Measurements from ENCODE around the gene ALPK3.

The ALPK3 gene

GRCh38 chr15:84816694-84817465, at the start of gene ALPK3:
ALPK3 (plus strand) TSS chr15:84817356; CDS start chr15:84817453, 97 bp downstream.
- no peak for DNase-seq (ENCODE audit: low read depth in 3 of 3)

DNA sequence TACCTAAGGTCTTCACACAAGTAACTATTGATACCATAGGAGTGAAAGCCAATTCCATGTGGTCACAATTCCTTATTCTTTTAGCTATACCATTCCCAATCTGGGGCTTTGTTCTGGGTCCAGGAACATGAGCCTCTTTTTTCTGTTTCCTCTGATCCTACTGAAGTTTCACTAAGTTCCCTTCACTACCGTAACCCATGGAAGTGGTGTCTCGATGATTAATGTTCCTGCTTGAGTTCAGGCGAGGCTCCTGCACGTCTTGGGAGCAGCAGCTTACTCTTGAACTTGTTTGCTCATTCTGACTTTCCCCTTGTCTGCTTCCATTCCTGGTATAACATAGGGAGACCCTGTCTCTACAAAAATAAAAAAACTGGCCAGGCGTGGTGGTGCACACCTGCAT, 45.1 kb upstream of the ALPK3 start:
- no peak for DNase-seq (ENCODE audit: low read depth in 3 of 3)

DNA sequence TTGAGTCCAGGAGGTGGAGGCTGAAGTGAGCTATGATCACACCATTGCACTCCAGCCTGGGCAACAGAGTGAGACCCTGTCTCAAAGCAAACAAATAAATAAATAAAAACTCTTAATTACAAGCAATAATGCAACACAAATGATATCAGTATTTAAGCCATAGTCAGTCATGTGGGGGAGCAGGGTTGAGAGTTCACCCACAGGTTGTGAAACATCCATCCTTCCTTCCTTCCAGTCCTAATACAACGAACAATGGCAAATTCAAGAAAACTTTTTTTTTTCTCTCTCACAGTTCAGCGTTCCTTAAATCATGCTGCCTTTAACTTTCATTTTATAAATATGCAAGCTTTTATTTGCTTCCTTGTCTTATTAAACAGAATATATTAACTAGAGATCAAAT, 44.7 kb upstream of the ALPK3 start:
- no peak for DNase-seq (ENCODE audit: low read depth in 3 of 3)

- no peak for DNase-seq (ENCODE audit: low read depth in 3 of 3)
Observed at GRCh38 chr15:84773716-84774115, 43.4 kb upstream of the ALPK3 start.

- DNase-seq (ENCODE audit: low read depth in 3 of 3): no peak
Observed at GRCh38 chr15:84775867-84776449, 41.2 kb upstream of the ALPK3 start.

GRCh38 chr15:84778194-84778593, 39.0 kb upstream of the ALPK3 start:
- no peak for DNase-seq (ENCODE audit: low read depth in 3 of 3)

DNA sequence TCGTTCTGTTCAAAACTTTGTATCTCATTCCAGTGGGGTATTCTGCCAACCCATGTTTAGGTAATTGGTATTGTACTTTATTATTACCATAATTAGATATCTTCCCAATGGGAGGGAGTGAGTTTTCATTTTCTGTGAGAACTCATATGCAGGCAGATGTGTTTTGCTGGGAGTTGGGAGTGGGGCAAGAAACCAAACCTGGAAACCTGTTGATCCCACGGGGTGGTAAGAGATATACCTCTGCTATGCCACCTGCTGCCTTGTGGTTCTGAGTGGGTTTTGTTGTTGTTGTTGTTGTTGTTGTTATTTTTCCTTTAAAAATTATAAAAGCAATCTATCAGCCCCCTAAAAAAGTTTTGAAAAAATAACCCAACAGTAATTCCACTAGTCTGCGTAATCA, 36.7 kb upstream of the ALPK3 start:
- DNase-seq (ENCODE audit: low read depth in 3 of 3): no peak

DNA sequence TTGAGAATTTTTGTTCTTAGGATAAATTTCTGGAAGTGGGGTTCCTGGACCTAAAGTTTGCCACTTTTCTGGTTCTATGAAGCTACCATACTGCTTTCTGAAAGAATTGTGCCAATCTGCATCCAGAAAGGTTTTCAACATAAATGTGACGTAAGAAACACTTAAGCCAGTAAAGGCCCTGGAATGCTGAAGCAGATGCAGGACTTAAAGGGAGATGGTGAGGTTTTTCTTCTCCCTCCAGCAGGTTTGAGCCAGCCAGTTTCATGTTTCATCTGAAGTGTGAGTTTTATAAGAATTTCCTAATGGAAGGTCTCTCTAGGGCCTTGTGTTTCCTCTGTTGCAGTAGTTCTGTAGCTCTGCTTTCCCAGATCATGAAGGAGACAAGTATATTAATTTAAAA, 35.7 kb upstream of the ALPK3 start:
- DNase-seq (ENCODE audit: low read depth in 3 of 3): no peak

DNA sequence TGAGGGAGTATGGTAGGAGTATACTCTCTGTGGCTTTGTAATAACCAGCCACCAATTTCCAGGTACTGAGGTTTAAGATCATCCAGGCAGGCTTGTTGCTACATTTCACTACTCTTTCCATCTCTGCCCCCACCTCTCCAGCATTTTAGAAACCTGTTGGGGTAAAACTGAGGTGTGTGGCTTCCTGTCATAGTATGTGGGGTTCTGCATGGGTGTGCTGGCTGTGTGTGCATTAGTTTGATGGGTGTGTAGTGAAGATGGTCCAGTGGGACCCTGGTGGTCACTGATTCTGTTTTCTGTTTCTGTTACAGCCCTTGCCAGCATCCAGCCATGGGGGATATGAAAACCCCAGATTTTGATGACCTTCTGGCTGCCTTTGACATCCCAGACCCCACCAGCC, 34.8 kb upstream of the ALPK3 start:
- no peak for DNase-seq (ENCODE audit: low read depth in 3 of 3)

DNA sequence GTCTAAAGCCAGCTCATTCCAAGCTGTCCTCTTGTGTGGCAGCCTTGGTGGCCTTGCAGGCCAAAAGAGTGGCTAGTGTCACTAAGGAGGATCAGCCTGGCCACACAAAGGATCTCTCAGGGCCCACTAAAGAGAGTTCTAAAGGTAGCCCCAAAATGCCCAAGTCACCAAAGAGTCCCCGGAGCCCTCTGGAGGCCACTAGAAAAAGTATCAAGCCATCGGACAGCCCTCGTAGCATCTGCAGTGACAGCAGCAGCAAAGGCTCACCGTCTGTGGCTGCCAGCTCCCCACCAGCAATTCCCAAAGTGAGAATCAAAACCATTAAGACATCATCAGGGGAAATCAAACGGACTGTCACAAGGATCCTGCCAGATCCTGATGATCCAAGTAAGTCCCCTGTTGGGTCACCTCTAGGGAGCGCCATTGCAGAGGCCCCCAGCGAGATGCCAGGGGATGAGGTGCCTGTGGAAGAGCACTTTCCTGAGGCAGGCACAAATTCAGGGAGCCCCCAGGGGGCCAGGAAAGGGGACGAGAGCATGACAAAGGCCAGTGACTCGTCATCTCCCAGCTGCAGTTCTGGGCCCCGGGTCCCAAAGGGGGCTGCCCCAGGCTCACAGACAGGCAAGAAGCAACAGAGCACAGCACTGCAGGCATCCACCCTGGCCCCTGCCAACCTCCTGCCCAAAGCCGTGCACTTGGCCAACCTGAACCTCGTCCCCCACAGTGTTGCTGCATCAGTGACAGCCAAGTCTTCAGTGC, 33.5 kb upstream of the ALPK3 start:
- no peak for DNase-seq (ENCODE audit: low read depth in 3 of 3)

GRCh38 chr15:84784262-84784661, 32.9 kb upstream of the ALPK3 start:
- no peak for DNase-seq (ENCODE audit: low read depth in 3 of 3)

DNA sequence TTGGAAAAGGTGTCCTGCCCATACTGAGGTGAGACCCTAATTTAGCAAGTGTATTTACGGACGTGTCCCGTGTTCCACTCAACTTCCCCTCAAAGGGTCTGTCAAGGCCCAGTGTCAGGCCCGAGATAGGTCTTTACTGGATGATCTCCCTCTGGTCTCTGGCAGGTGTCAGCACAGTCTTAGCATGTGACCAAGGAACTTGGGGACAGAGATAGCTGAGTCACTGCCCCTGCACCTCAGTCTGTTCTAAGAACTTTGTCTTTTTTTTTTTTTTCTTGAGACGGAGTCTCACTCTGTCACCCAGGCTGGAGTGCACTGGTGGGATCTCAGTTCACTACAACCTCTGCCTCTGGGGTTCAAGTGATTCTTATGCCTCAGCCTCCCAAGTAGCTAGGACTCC, 32.1 kb upstream of the ALPK3 start:
- no peak for DNase-seq (ENCODE audit: low read depth in 3 of 3)

DNA sequence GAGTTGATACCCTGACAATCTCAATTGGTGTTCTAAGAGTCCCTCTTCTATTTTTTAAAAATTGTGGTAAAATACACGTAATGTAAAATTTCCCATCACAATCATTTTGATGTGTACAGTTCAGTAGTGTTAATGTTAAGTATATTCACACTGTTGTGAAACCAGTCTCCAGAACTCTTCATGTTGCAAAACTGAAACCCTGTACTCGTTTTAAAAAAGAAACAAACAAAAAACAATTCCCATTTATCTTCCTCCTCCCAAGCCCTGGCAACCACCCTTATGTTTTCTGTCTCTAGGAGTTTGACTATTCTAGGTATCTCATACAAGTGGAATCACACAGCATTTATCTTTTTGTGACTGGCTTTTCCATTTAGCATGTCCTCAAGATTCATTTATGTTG, 28.7 kb upstream of the ALPK3 start:
- DNase-seq (ENCODE audit: low read depth in 3 of 3): no peak

GRCh38 chr15:84789762-84790161, 27.4 kb upstream of the ALPK3 start:
- no peak for DNase-seq (ENCODE audit: low read depth in 3 of 3)

- DNase-seq (ENCODE audit: low read depth in 3 of 3): no peak
Observed at GRCh38 chr15:84790676-84791075, 26.5 kb upstream of the ALPK3 start.

- DNase-seq (ENCODE audit: low read depth in 3 of 3): no peak
Observed at GRCh38 chr15:84791763-84792162, 25.4 kb upstream of the ALPK3 start.

GRCh38 chr15:84793431-84794161, 23.6 kb upstream of the ALPK3 start:
- no peak for DNase-seq (ENCODE audit: low read depth in 3 of 3)

- no peak for DNase-seq (ENCODE audit: low read depth in 3 of 3)
Observed at GRCh38 chr15:84794162-84794547, 23.0 kb upstream of the ALPK3 start.

- no peak for DNase-seq (ENCODE audit: low read depth in 3 of 3)
Observed at GRCh38 chr15:84795186-84795585, 22.0 kb upstream of the ALPK3 start.

DNA sequence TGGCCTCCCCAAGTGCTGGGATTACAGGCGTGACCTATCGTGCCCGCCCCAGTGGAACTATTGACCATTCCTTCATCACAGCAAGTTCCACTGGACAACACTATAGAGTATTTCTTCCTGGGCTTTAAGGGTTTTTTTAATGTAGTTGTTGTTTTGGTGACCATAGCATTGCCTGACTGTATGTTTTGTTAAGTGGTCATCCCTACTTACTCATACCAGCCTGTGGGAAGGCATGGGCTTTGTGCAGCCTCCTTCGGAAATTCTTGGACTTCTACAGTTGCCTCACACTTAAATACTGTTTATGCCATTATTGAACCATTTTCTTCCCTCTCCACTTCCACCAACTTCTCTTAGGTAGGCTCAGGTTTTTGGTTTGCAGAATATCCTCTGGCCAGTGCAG, 19.9 kb upstream of the ALPK3 start:
- no peak for DNase-seq (ENCODE audit: low read depth in 3 of 3)

- no peak for DNase-seq (ENCODE audit: low read depth in 3 of 3)
Observed at GRCh38 chr15:84797801-84798200, 19.4 kb upstream of the ALPK3 start.

- DNase-seq (ENCODE audit: low read depth in 3 of 3): no peak
Observed at GRCh38 chr15:84798436-84798946, 18.7 kb upstream of the ALPK3 start.
